IPS-18c (cell line): ENCODE results near the gene MSANTD3.
"Not testable (repeated sequence)": the region's sequence is repeated elsewhere in the genome, so short reads cannot be mapped to it uniquely, and the experiment has no call there.

ENCODE experiments used
- H3K4me3 ChIP-seq: 2 replicates; pipeline ENCODE4 v1.7.0; 2013; ENCODE audit warnings: low read depth, mild to moderate bottlenecking, low read length, moderate library complexity; ENCODE audit not compliant: insufficient read depth
- H3K9me3 ChIP-seq: one replicate; pipeline ENCODE4 v1.6.1; 2013; ENCODE audit warnings: mild to moderate bottlenecking, low read length, moderate library complexity; ENCODE audit not compliant: control insufficient read depth, insufficient read depth

Gene MSANTD3

DNA sequence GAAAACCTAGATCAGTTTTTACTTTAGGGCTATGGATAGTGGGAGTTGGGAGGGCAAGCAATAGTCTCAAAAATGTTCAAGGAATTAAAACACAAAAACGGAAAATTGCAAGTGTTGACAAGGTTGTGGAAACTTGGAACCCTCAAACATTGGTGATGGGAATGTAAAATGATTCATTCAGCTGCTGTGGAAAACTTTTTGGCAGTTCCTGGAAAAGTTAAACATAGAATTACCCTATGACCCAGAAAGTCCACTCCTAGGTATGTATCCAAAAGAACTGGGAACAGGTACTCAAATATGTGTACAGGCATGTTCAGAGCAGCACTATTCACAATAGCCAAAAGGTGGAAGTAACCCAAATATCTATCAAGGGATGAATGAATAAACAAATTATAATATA lies 1.2 kb upstream of the MSANTD3 start:
- Histone ChIP-seq H3K4me3 (no peak overlapping the region), H3K9me3 (no peaks in the 10 kb centered on the region)

DNA sequence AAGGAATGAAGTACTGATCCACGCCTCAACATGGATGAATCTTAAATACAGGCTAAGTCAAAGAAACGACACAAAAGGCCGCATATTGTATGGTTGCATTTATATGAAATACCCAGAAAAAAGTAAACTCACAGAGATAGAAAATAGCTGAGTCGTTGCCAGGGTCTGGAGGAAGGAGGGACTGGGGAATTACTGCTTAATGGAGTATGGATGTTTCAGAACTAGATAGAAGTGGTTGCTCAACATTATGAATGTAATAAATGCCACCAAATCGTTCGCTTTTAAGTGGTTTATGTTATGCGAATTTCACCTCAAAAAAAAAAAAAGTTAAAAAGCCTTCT lies 784 bp upstream of the MSANTD3 start:
- H3K9me3 ChIP-seq: no peaks in the 10 kb centered on the region
- peak overlapping the region; percentile 72 for H3K4me3 ChIP-seq

DNA sequence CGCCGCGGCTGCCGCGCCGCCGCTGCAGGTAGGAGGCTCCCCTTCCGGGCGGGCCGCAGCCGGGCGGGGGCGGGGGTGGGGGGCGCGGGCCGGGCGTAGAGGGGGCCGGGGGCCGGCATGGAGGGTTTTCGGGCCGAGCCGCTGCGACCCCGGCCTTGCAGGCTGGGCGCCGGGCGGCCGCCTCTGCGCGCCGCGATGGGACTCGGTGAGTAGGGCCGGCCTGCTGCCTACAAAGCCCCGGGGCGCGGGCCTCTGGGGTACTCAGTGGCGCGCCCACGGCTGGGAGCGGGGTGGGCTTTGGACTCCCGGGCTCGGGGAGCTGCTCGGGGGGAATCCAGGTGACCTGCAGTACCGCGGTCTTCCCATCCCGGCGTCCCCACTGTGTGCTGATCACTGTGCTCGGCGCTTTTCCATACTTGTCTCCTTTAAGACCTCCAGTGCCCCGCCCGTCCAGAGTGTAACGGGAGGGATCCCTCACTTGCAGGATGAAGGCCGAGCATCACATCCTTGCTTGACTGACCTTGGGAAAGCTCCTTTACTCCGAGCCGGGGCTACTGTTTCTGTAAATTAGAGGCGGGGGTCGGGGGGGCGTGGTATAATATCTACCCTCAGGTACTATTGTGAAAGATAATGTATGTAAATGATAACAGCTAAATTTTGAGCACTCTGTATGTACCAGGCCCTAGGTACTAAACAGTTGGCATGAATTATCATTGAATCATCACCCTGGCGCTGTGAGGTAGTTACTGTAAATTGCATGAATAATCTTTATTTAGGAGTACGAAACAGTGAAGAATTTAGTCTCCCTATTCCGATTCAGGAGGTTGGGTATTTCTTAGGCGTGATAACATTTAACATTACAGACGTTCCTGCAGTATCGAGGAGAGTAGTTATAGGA lies 672 bp downstream of the MSANTD3 start:
- no peaks in the 10 kb centered on the region for H3K9me3 ChIP-seq
- peak overlapping the region; percentile 72 for H3K4me3 ChIP-seq

DNA sequence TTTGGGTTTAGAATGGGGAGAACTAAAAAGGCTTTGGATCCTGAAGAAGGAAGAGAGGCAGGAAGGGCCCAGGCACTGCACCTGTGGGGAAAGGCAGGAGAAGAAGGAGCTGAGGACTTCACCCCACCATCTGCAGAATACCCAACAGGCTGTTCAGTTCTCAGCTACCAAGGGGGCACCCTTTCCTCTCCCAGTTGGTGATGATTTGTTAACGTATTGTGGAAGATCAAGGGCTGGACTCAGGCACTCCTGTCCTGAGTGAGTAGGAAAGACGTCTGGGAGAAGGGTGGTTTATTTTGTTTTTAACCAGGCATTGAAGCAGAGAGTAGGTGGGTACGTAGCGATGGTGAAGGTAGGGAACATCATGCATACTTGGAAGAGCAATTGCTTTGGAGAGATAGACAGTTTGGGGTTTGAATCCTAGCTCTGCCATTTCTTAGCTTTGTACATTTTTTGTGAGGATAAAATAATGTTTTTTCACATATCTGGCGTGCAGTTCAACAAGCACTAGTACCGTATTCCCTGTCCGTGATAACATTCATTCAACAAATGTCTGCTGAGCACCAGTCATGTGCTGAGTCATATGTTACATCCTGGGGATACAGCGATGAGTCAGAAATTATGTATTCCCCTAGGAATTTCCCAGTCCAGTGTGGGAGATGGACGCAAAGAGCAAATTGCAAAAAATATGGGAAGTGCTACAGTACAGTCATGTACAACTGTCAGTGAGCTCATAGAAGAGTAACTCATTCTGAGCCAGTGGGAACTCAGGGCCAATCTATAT lies 2.1 kb downstream of the MSANTD3 start:
- no peak overlapping the region; the same call in 1 of the 2 replicates for H3K4me3 ChIP-seq
- no peaks in the 10 kb centered on the region for H3K9me3 ChIP-seq

DNA sequence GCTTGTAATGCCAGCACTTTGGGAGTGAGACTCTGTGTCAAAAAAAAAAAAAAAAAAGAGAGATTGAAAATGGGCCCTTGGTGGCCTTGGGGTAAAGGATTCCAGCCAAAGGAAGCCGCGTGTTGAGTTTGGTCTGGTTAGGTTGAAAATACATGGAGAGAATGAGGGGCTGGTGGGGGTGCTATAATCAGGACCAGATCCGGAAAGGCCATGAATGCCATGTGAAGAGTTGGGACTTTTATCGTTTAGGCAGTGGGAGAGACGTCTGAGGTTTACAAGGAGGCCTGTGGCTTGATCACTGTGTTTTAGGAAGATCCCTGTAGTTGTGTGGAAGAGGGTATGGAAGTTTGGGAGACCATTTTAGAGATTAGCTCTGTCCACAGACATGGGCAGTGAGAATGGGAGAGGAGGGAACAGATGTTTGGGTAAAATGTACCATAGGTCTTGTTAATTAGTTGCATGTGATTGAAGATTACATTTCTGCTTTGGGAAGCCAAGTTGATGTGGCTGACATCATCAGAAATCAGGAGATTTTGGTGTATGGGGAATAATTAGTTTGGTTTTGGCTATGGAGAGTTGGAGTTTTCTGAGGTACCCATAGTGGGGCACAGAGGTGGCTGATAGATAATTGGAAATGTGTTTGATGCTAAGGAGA lies 3.5 kb downstream of the MSANTD3 start:
- H3K4me3 ChIP-seq: no peak overlapping the region
- H3K9me3 ChIP-seq: no peaks in the 10 kb centered on the region

DNA sequence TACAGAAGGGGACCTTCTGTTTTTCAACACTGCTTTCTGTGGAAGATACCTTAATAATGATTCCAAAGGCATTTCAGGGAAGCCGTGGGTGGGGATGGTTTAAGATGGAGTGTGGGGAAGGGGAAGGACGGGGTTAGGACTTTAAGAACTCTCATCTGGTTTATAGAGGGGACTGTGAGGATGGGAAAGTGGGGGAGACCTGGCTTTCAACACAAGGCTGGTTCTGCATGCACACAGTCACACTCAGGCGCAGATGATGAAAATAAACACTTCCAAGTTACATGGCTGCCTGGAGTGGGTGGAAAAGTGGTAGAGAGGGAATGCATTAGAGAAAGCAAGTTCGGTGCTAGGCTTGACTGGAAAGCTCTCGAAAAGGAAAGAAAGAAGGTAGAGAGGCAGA lies 4.9 kb downstream of the MSANTD3 start:
- no peaks in the 10 kb centered on the region for H3K9me3 ChIP-seq
- H3K4me3 ChIP-seq: no peak overlapping the region

DNA sequence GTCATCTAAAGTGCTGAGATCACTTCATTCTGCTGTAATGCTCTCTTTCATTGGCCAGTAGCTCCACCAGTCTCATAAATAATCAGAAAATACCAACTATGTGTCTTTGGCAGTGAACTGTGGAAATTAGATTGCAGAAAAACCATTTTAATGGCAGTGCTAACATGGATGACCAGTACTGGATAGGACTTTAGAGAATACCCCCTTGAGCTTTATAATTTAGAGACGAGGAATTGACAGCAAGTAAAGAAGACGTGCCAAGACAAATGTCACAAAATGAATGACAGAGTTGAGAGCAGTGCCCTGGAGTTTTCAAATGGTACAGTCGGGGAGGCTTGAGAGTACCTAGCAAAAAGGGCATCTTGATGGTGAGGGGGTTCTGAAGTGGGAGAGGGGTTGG lies 5.8 kb downstream of the MSANTD3 start:
- Histone ChIP-seq H3K9me3 (no peaks in the 10 kb centered on the region), H3K4me3 (no peak overlapping the region)

DNA sequence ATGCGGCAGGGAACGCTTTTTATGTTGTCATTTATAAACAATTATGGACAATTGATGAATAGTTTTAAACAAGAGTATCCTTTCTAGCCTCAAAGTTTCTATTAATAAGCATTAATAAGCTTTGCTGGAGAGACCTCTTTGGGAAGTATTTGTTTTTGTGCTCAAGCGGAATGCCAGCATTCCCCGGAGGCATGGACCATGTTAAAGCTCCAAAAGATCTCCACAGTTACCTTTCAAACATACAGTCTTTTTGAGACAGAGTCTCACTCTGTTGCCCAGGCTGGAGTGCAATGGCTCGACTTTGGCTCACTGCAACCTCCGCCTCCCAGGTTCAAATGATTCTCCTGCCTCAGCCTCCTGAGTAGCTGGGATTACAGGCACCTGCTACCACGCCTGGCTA lies 9.6 kb downstream of the MSANTD3 start:
- no peak overlapping the region for H3K4me3 ChIP-seq
- no peaks in the 10 kb centered on the region for H3K9me3 ChIP-seq

DNA sequence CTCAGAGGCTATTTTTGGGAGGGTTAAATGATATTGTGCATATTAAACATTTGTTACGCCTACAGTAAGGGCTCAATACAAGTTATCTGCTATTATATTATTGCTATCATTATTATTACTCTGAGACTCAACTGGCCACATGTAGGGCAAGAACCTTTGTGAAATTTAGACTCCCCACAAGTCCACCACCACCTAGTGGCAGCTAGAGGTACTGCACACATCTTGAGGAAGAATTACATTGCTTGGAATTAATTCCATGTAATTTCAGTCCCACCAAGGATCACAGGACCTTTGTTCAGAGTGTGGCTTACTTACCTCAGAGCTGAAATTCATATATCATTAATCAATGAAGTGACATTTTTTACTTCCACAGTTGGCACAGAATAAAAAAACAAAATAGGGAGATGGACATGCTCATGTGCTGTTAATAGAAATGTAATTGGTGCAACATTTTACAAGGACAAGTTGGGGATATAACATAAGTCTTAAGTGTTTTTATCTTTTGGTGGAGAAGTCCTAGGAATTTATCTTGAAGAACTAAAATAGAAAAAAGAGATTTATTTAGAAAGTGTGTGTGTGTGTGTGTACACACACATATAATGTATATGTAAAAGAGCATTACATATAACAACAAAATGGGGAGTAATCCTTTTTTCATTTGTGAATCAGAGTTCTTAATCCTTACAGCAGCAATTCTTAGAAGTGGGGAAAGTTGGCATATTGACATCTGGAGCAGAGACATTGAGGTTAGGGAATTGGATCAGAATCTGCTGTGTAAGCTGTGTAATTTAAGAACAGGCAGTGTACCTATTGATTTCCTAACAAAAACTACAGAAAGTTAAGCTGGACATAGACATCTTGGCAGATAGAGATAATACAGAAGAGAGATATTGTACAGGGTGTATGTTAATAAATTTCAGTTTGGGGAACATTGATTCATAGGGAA lies 11.2 kb downstream of the MSANTD3 start:
- H3K4me3 ChIP-seq: no peak overlapping the region
- H3K9me3 ChIP-seq: no peaks in the 10 kb centered on the region

DNA sequence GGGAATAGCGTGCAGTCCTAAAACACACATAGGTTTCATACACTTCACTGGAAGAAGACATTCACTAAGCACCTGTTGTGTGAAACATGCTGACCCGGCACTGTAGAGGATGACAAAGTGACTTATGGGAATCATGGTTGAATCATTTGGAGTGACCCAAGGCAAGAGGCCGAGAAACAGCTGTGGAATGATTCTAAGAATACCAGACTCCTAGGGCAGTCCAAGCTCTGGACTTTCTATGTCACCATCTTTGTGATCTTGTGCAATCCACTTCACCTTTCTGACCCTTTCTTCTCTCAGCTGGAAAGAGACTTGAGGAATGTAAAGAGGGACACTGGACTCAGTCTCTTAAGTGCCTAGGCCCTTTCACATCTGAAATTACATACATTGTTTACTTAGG lies 13.1 kb downstream of the MSANTD3 start:
- Histone ChIP-seq H3K4me3 (no peak overlapping the region), H3K9me3 (peaks cover 3% of the 10 kb centered on the region)

DNA sequence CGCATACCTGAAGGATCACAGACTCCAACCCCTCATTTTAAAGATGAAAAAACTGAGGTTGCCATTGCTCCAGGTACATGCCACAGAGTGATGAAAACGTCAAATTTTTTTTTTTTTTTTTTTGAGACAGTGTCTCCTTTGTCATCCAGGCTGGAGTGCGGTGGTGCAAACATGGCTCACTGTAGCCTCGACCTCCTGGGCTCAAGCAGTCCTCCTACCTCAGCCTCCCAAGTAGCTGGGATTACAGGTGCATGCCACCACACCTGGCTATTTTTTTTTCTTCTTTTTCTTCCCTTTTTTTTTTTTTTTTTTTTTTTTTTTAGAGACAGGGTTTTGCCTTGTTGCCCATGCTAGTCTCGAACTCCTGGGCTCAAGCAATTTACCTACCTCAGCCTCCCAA lies 13.5 kb downstream of the MSANTD3 start:
- not testable (repeated sequence) for H3K9me3 ChIP-seq

DNA sequence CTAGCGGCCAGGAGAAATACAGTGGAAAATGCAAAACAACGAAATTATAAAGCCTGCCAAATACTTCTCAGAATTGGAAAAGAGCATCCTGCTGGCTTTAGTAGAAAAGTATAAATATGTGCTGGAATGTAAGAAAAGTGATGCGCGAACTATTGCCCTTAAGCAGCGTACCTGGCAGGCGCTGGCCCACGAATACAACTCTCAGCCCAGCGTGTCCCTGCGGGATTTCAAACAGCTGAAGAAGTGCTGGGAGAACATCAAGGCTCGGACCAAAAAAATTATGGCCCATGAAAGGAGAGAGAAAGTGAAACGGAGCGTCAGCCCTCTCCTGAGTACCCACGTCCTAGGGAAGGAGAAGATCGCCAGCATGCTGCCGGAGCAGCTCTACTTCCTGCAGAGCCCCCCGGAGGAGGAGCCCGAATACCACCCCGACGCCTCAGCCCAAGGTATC lies 15.0 kb downstream of the MSANTD3 start:
- Histone ChIP-seq H3K4me3 (no peak overlapping the region), H3K9me3 (peaks cover 3% of the 10 kb centered on the region)

More for the DNA sequence above, 13.5 kb downstream of the MSANTD3 start:
- H3K4me3 ChIP-seq: not testable (repeated sequence)

DNA sequence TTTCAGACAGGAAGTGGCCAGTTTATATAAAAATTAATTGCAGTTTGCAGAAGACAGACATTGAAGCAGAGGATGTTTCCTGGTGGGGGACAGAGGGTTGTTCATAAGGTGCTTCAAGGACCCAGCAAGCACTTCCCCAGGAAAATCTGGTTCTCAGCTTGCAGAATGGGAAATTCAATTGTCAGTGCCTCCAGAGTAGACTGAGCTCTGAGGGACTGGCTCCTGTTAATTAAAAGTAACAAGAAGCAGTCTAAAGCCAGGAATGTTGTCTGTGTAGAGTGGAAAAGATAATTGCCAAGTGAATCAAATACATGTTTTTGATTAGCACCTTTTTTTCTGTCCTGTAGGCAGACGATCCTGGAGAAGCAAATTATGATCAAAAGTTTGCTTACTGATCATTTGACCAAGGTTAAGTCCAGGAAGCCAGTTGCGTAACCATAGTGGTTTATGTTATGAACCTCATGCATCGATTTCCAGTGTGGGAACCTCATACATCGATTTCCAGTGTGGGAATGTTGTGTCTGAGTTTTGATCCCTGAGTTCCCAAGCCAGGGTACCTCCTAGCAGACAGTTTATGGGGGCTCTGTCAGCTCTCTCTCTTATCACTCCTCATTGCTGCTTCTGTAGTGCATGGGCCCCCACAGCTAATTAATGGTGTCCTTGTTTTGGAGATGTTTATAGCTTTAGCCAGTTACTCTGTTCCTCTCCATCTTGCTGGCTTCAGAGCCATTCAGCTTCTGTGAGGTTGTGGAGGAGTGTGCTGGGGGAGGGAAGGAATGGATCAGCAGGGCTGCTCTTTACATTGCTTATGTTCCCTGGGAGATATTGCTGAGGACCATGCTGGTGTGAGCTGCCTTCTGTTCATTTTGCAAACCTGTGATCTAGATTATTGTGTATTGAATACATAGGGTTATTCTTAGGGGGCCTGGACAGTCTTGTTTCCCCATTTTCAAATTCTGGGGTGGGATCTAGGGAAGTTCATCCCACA lies 17.1 kb downstream of the MSANTD3 start:
- H3K9me3 ChIP-seq: peaks cover 3% of the 10 kb centered on the region

DNA sequence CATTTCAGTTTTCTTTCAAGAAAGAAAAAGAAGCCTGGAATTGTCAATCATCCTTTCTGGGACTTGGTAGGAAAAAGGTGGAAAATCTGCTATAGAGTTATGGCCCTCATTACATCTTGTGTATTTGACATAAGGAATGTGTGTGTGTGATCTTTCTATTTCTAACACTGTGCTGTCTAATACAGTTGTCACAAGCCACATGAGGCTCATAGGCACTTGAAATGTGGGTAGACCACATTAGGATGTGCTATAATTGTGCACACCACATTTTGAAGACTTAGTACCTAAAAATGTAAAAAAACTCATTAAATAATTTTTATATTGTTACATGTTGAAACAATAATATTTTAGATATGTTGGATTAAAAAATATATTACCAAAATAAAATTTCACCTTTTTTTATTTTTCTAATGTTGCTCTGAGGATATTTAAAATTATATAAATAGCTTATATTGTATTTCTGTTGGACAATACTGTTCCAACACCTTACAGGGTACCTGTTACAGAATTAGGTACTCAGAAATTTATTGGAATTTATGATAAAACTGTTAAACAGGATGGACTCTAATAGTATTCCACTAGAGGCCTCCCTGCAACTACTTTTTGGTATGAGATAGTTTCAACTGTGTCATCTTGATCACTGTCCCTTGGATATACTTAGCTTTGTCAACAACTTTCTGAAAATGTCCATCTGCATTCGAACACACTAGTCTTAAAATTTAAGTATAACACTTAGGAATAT lies 18.4 kb downstream of the MSANTD3 start:
- no peak overlapping the region for H3K4me3 ChIP-seq

More for the DNA sequence above, 17.1 kb downstream of the MSANTD3 start:
- no peak overlapping the region for H3K4me3 ChIP-seq

DNA sequence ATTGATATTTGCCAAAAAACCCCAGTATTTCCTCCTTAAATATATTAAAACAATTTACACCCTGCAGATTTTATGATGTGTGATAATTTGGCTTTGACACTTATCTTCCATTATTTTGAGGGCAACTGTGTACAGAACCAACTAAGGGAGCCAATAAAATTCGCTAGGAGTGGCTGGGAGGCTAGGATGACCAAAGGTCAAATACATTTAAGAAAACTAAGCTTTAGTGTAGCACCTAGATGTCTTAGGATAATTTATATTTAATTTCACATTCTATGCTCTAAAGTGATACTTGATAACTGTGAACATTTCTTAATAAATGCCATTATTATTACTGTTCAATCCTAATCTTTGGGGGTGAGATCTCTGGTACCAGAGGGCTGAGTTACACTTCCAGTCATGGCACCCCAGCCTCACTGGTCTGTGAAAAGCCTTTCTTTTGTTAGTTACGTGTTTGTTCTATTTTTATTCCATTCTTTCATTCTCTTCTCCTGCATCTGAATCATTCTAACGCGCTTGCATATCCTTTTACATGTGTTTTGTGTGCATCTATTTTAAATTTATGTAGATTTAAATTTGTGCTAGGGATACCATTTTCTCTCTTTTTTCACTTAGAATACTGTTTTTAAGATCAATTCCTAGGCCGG lies 19.1 kb downstream of the MSANTD3 start:
- Histone ChIP-seq H3K9me3 (peaks cover 3% of the 10 kb centered on the region), H3K4me3 (no peak overlapping the region)

More for the DNA sequence above, 18.4 kb downstream of the MSANTD3 start:
- H3K9me3 ChIP-seq: peaks cover 3% of the 10 kb centered on the region
